Colonic mucosa (tissue), 4 donors: ENCODE data around the gene NCK2. TPM values are rescaled to one million over a fixed set of nuclear protein-coding genes. Genes with fewer than 3 reads are reported as not detected.

Experiments used
- DNase-seq: peaks from one replicate; pipeline ENCODE4 v3.0.0-alpha.2; 2020
- H3K27ac ChIP-seq: fragments of 200-600 bp; one replicate; pipeline ENCODE4 v1.8.0; 2021
- H3K27me3 ChIP-seq: fragments of 200-600 bp; one replicate; pipeline ENCODE4 v1.8.0; 2021
- H3K36me3 ChIP-seq: fragments of 200-600 bp; one replicate; pipeline ENCODE4 v1.8.0; 2021
- H3K4me1 ChIP-seq: fragments of 200-600 bp; one replicate; pipeline ENCODE4 v1.8.0; 2021; ENCODE audit warnings: mild to moderate bottlenecking
- H3K4me3 ChIP-seq: fragments of 200-600 bp; one replicate; pipeline ENCODE4 v1.8.0; 2021
- H3K9ac ChIP-seq, 2 donors: one replicate each; pipeline ENCODE4 v1.7.0; 2013; ENCODE audit warnings: control low read depth in 2 of 2, low read depth in 2 of 2, low read length in 2 of 2
- H3K9me3 ChIP-seq: fragments of 200-600 bp; one replicate; pipeline ENCODE4 v1.8.0; 2021
- intact Hi-C: fragments of 100-400 bp; cut with DNase I; formaldehyde crosslinking; loops from one replicate; pipeline ENCODE4 v1.14.1; 2022
- total RNA-seq, 2 donors: library from RNA; stranded (reverse); fragmentation: NEBNext Ultra II Directional in 1 of 2; extraction: Animal tissue kit (Norgen Biotek cat#: 25700) in 1 of 2; gene quantifications; one replicate each; pipeline ENCODE4 v1.2.1, GENCODE V29; 2021
- TF ChIP-seq, protein P1 (sequence below): fragments of 200-600 bp; IDR thresholded peaks from one replicate; pipeline ENCODE4 v1.8.0; 2022; ENCODE audit warnings: antibody characterized with exemption, mild to moderate bottlenecking
- donor health status: healthy.
- donor health status: DM: no; HTN: no; CAD: no.
- donor health status: DM: no; HTN: no; CAD: no.

NCK2 gene
- total RNA-seq, 2 donors from 2014 or later, result 51.3 to 67.5 TPM

DNA sequence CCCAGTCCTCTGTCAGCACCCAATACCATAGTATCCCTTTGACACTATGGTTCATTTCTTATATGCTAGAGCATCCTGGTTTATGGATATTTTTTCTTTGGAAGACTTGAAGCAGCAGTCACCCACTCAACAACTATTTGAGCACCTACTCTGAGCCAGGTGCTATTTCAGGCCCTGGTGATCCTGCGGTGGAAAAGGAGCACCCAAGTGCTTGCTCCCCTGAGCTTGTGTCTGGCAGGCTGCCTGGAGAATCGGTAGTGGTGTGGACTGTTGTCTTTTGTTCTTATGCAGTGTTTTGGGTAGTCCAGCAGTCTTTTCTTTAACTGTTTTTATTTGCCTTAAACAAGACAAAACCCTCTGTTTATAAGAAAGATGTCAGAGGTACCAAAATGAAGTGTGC, 28.9 kb downstream of the NCK2 start:
- DNase-seq, result no peak
- H3K36me3 ChIP-seq, result no peaks in the 10 kb centered on the region
- no peaks in the 10 kb centered on the region for H3K27me3 ChIP-seq
- no peak overlapping the region for H3K9ac ChIP-seq
- no peaks in the 10 kb centered on the region for H3K9me3 ChIP-seq
- no peak overlapping the region for H3K4me3 ChIP-seq
- no peak overlapping the region for H3K27ac ChIP-seq
- no peaks in the 10 kb centered on the region for H3K4me1 ChIP-seq
- TF ChIP-seq, protein P1, sequence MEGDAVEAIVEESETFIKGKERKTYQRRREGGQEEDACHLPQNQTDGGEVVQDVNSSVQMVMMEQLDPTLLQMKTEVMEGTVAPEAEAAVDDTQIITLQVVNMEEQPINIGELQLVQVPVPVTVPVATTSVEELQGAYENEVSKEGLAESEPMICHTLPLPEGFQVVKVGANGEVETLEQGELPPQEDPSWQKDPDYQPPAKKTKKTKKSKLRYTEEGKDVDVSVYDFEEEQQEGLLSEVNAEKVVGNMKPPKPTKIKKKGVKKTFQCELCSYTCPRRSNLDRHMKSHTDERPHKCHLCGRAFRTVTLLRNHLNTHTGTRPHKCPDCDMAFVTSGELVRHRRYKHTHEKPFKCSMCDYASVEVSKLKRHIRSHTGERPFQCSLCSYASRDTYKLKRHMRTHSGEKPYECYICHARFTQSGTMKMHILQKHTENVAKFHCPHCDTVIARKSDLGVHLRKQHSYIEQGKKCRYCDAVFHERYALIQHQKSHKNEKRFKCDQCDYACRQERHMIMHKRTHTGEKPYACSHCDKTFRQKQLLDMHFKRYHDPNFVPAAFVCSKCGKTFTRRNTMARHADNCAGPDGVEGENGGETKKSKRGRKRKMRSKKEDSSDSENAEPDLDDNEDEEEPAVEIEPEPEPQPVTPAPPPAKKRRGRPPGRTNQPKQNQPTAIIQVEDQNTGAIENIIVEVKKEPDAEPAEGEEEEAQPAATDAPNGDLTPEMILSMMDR, result no peak
- intact Hi-C loops, result no loop called here

DNA sequence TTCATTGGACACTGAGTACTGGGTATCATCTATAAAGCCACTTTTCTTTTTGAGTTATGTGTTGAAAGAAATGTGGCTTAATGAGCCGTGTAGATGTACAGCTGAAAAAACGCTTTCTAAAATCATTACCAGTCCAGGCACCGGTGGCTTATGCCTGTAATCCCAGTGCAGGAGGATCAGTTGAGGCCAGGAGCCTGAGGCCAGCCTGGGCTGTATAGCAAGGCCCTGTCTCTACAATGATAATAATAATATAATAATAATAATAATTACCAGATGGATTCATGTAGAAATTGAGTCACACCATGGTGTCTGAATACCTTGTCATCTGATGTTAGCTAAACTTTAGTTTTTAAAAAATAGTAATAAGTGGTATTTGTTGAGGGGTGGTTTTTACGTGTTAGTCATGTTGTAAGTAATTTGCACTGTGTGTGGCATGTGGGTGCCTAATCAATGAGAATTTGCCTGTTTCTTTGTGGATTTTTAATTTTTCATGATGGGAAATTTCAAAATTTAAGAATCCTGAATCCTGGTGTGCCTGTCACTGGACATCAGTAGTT, 30.1 kb downstream of the NCK2 start:
- no peak overlapping the region for H3K9ac ChIP-seq
- intact Hi-C loops, result no loop called here
- H3K27ac ChIP-seq, result no peak overlapping the region
- DNase-seq, result no peak
- H3K9me3 ChIP-seq, result no peaks in the 10 kb centered on the region
- no peaks in the 10 kb centered on the region for H3K36me3 ChIP-seq
- TF ChIP-seq, protein P1, result no peak
- no peaks in the 10 kb centered on the region for H3K4me1 ChIP-seq
- H3K27me3 ChIP-seq, result no peaks in the 10 kb centered on the region
- H3K4me3 ChIP-seq, result no peak overlapping the region

DNA sequence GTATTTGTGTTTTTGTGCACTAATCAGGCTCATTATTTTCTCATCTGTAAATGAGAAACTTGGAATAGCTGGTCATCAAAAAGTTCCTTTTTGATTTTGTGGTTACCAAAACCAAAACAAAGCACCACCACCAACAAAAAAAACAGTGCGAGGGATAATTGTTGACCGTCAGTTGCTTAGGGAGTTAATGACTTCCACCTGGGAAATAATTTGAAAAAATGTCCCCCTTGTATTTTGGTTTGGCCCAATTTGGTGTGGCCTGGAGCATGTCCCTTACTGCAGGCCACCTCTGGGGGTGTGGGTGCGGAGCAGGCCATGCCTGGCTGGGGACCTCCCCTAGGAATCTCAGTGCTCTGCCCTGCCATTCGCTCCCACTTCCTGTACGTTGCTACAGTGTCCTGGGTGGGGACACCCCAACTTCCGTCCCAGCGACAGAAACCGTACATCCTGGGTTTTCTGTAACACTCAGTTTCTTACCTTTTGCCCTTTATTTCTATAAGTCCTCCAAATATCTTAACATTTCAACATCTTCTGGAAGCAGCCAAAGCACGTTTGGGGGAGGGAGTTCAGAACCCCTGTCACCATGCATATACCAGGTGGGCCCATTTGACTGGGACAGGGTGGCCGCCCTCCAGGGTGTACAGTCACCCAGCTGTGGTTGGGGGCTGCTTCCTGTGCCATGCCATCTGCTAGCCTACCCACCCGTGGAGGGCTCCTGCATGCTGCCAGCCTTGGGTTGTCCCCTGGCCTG, 31.3 kb downstream of the NCK2 start:
- H3K36me3 ChIP-seq, result no peaks in the 10 kb centered on the region
- H3K4me1 ChIP-seq, result no peaks in the 10 kb centered on the region
- no peaks in the 10 kb centered on the region for H3K9me3 ChIP-seq
- TF ChIP-seq, protein P1, result no peak
- H3K4me3 ChIP-seq, result no peak overlapping the region
- no peak overlapping the region for H3K27ac ChIP-seq
- no peak for DNase-seq
- no peaks in the 10 kb centered on the region for H3K27me3 ChIP-seq
- intact Hi-C loops, result no loop called here
- no peak overlapping the region for H3K9ac ChIP-seq

DNA sequence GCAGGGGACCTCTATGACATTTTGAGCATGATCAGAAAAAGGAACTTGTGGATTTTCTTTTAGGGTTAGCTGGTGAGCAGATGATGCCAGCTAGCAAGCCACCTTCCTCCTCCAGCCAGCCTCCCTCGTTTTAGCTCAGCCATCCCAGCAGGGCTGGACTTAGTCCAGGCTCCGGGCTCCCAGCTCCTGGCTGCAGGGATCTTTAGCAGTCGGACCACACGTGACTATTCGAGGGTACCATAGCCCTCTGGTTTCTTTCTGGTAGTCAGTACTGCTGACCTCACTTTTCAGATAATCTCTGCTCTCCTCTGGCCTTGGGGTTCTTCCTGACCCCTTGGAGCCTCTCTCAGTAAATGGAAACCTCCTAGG, 31.8 kb downstream of the NCK2 start:
- Histone ChIP-seq H3K4me1 (no peaks in the 10 kb centered on the region), H3K27me3 (no peaks in the 10 kb centered on the region), H3K36me3 (no peaks in the 10 kb centered on the region), H3K4me3 (no peak overlapping the region), H3K9ac (no peak overlapping the region), H3K27ac (no peak overlapping the region), H3K9me3 (no peaks in the 10 kb centered on the region)
- intact Hi-C loops, result no loop called here
- DNase-seq, result no peak
- TF ChIP-seq, protein P1, result no peak

DNA sequence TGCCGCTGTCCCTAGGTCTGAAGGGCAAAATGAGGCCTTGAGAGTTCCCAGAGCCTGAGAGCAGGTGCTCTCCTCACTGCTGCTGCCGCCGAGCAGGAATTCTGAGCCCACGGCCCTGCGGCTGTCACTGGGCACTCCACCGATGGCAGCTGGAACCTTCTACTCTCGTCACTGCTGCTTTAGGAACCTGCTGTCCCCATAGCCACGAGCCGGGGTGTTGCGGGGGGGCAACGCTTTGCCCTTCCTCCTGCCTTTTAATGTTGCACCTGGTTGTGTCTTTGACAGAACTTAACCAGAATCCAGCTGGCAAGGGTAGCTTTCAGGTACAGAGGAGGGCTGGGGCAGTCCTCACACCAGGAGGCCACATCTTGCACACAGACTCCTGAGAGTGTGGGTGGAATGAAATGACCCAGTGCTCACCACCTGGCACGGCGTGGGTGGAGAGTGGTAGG, 32.3 kb downstream of the NCK2 start:
- TF ChIP-seq, protein P1, result no peak
- Histone ChIP-seq H3K9ac (no peak overlapping the region), H3K9me3 (no peaks in the 10 kb centered on the region), H3K4me1 (no peaks in the 10 kb centered on the region), H3K27me3 (no peaks in the 10 kb centered on the region), H3K27ac (no peak overlapping the region), H3K36me3 (no peaks in the 10 kb centered on the region), H3K4me3 (no peak overlapping the region)
- DNase-seq, result no peak
- intact Hi-C loops, result no loop called here
